GM12873 (cell line): ENCODE results near the gene PCDH15.

ENCODE experiments used
- CTCF ChIP-seq: IDR thresholded peaks from 2 replicates; pipeline ENCODE4 v1.5.1; 2012; ENCODE audit warnings: low read depth, mild to moderate bottlenecking, moderate library complexity, low read length, control low read depth; ENCODE audit not compliant: insufficient read depth; ENCODE audit errors: missing control alignments

Gene PCDH15

GRCh38 chr10:54484186-54484585 lies 316.8 kb downstream of the PCDH15 start:
- no peak for TF ChIP-seq CTCF

- no peak for TF ChIP-seq CTCF
Measured at GRCh38 chr10:54478601-54479000, 322.4 kb downstream of the PCDH15 start.

- no peak for TF ChIP-seq CTCF
Measured at GRCh38 chr10:54477738-54478137, 323.3 kb downstream of the PCDH15 start.

GRCh38 chr10:54470324-54470631 lies 330.8 kb downstream of the PCDH15 start:
- TF ChIP-seq CTCF = no peak

- no peak for TF ChIP-seq CTCF
Measured at GRCh38 chr10:54469587-54470323, 331.3 kb downstream of the PCDH15 start.

GRCh38 chr10:54454271-54454670 lies 346.8 kb downstream of the PCDH15 start:
- no peak for TF ChIP-seq CTCF

DNA sequence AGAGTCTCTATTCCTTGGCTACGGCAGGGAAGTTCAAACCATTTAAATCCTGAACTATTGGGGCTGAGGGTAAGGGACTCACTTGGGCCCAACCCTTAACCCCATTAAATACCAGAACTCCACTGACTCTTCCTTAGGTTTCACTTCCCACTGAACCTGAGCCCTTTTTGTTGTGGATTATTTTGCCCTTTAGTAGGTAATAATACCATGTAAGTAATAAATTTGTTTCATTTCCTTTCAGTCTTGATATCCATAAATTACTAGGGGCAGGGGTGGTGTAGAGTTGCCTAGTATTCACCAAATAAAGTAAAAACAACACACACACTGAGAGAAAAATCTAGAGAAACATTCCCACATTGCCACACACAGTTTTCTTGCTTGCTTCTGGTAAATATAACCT lies 352.0 kb downstream of the PCDH15 start:
- no peak for TF ChIP-seq CTCF
